Choroid plexus epithelial cell (primary cell): ENCODE results near the gene MVK.

Source experiments
- DNase-seq: peaks from one replicate; pipeline ENCODE4 v3.0.0-alpha.2; 2010; ENCODE audit warnings: low read depth
- H3K4me3 ChIP-seq: 2 replicates; pipeline ENCODE4 v1.5.1; 2011; ENCODE audit warnings: low read depth, mild to moderate bottlenecking, control low read depth, low read length, moderate library complexity
- TF ChIP-seq, protein P1 (sequence below): conservative IDR thresholded peaks from 2 replicates; pipeline ENCODE4 v1.5.1; 2011; ENCODE audit warnings: low read depth, mild to moderate bottlenecking, control low read depth, inconsistent platforms, low read length, moderate library complexity

Gene MVK

GRCh38 chr12:109615556-109616229, 42.1 kb downstream of the MVK start:
- TF ChIP-seq, protein P1, sequence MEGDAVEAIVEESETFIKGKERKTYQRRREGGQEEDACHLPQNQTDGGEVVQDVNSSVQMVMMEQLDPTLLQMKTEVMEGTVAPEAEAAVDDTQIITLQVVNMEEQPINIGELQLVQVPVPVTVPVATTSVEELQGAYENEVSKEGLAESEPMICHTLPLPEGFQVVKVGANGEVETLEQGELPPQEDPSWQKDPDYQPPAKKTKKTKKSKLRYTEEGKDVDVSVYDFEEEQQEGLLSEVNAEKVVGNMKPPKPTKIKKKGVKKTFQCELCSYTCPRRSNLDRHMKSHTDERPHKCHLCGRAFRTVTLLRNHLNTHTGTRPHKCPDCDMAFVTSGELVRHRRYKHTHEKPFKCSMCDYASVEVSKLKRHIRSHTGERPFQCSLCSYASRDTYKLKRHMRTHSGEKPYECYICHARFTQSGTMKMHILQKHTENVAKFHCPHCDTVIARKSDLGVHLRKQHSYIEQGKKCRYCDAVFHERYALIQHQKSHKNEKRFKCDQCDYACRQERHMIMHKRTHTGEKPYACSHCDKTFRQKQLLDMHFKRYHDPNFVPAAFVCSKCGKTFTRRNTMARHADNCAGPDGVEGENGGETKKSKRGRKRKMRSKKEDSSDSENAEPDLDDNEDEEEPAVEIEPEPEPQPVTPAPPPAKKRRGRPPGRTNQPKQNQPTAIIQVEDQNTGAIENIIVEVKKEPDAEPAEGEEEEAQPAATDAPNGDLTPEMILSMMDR = no peak

GRCh38 chr12:109617491-109617890, 43.9 kb downstream of the MVK start:
- DNase-seq = no peak
- H3K4me3 ChIP-seq = no peak overlapping the region
- TF ChIP-seq, protein P1 = no peak

More at GRCh38 chr12:109615556-109616229, 42.1 kb downstream of the MVK start:
- H3K4me3 ChIP-seq = no peak overlapping the region
- DNase-seq = no peak

GRCh38 chr12:109618082-109618481, 44.5 kb downstream of the MVK start:
- no peak for DNase-seq
- no peak overlapping the region for H3K4me3 ChIP-seq
- TF ChIP-seq, protein P1 = no peak

- no peak overlapping the region for H3K4me3 ChIP-seq
- no peak for DNase-seq
- TF ChIP-seq, protein P1 = no peak
Measured at GRCh38 chr12:109619002-109619604, 45.5 kb downstream of the MVK start.

- peak; percentile 27 for DNase-seq
- TF ChIP-seq, protein P1 = no peak
- H3K4me3 ChIP-seq = no peak overlapping the region
Measured at GRCh38 chr12:109621211-109621694, 47.7 kb downstream of the MVK start.

- TF ChIP-seq, protein P1 = no peak
- no peak overlapping the region for H3K4me3 ChIP-seq
- no peak for DNase-seq
Measured at GRCh38 chr12:109621901-109622364, 48.3 kb downstream of the MVK start.
